Neutrophil (primary cell): Measurements from ENCODE around the gene HAGHL.

Source experiments
- H3K27ac ChIP-seq: fragments of 200-600 bp; sonication (generic); 2 replicates; pipeline ENCODE4 v1.5.1; 2016; ENCODE audit warnings: mild to moderate bottlenecking, moderate library complexity
- H3K27me3 ChIP-seq: fragments of 200-600 bp; sonication (generic); 2 replicates; pipeline ENCODE4 v1.6.0; 2016; ENCODE audit warnings: mild to moderate bottlenecking
- H3K36me3 ChIP-seq: fragments of 200-600 bp; sonication (generic); 2 replicates; pipeline ENCODE4 v1.5.1; 2017
- H3K4me1 ChIP-seq, 2 experiments: fragments of 200-600 bp in 1 of 2; sonication (generic) in 1 of 2; 1 replicate in 1 of 2; 2 replicates in 1 of 2; pipeline versions ENCODE4 v1.5.1 to v1.6.1; 2013 to 2016; ENCODE audit warnings: low read depth in 1 of 2, low read length in 1 of 2, mild to moderate bottlenecking in 1 of 2, moderate library complexity in 1 of 2; ENCODE audit not compliant: control insufficient read depth in 1 of 2, insufficient read depth in 1 of 2
- H3K4me3 ChIP-seq, 2 experiments: fragments of 200-600 bp in 1 of 2; sonication (generic) in 1 of 2; 1 replicate in 1 of 2; 2 replicates in 1 of 2; pipeline ENCODE4 v1.5.1; 2013 to 2016; ENCODE audit warnings: low read depth in 1 of 2, low read length in 1 of 2, mild to moderate bottlenecking in 1 of 2, moderate library complexity in 1 of 2
- H3K9me3 ChIP-seq: fragments of 200-600 bp; sonication (generic); 2 replicates; pipeline ENCODE4 v1.5.1; 2016
- TF ChIP-seq, protein P1 (sequence below): fragments of 200-600 bp; sonication (generic); IDR thresholded peaks from 2 replicates; pipeline ENCODE4 v1.5.1; 2016; ENCODE audit warnings: antibody characterized with exemption

The HAGHL gene

DNA sequence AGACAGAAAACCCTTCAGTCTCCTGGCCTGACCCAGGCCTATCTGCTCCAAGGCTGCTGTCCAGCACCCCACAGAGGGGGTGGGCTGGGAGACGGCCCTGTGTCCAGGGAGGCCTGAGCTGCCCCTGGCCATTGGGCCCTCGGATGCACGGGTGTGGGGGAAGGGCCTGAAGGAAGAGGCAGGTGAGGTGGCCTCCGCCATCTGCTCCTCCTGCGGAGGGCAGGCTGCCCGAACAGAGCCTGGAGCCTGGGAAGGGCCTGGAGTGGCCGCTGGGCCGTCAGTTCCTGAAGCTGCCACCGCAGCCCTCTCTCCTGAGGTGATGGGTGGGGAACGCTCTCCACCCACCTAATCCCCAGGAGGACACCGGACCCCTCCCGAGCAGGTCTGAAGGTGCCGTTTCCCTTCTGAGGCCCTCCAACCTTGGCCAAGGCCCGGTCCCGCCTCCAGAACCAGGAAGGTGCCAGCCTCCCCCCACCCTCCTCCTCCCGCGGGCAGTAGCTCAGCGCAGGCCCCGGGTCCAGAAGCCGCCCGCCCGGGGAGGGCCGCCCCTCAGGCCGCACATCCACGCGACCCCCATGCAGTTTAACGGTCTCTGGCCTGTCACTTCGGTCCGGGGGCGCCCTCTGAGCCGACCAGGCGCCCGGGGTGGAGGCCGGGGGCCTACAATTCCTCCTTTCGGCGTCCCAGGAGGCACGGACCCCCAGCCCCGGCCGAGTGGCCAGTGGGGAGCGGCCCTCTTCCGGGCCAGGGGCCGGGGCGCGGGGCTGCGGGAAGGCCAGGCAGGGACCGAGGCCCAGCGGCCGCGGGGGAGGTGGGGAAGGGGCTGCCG is 22.1 kb upstream of the HAGHL start:
- Histone ChIP-seq H3K36me3 (no peaks in the 10 kb centered on the region), H3K9me3 (no peaks in the 10 kb centered on the region), H3K4me3 (no peak overlapping the region), H3K27ac (no peak overlapping the region), H3K4me1 (no peaks in the 10 kb centered on the region), H3K27me3 (peaks cover 99% of the 10 kb centered on the region)
- TF ChIP-seq, protein P1, sequence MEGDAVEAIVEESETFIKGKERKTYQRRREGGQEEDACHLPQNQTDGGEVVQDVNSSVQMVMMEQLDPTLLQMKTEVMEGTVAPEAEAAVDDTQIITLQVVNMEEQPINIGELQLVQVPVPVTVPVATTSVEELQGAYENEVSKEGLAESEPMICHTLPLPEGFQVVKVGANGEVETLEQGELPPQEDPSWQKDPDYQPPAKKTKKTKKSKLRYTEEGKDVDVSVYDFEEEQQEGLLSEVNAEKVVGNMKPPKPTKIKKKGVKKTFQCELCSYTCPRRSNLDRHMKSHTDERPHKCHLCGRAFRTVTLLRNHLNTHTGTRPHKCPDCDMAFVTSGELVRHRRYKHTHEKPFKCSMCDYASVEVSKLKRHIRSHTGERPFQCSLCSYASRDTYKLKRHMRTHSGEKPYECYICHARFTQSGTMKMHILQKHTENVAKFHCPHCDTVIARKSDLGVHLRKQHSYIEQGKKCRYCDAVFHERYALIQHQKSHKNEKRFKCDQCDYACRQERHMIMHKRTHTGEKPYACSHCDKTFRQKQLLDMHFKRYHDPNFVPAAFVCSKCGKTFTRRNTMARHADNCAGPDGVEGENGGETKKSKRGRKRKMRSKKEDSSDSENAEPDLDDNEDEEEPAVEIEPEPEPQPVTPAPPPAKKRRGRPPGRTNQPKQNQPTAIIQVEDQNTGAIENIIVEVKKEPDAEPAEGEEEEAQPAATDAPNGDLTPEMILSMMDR: no peak

DNA sequence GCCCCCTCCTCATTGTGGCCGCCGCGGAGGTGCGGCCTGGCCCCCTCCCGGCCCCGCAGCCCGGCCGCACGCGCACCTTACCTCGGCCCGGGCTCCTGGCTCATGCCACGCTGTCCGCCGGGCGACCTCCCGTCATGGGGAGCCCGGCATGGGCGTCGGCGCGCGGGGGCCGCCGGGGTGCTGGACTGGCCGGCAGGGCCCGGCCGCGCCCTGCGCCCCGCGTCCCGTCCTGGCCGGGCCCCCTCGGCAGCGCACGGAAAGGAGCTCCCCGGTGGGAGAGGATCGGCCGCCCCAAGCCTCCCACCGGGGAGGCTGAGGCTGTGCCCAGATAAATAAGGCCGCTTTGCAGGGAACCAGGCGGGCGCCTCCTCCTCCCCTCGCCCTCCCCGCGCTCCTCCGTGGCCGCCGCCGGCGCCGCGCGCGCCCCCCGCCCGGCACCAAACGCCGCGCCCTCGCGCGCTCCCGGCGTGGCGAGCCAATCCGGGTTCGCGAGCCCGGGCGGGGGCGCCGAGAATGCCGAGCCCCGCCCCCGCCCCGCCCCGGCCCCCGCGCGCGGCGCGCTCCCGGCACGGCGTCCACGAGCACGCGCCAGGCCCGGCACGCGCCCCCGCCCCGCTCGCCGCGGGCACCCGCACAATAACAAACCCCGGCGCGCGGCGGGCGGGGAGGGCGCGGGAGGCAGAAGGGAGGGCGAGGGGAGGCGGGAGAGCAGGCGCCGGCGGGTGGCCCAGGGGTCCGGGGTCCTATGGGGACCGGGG is 21.3 kb upstream of the HAGHL start, which contains the start of gene FBXL16:
TSS of gene FBXL16 (minus strand) at position 371 of the 758 bp plus-strand sequence. CDS start 8,396 bp downstream, outside the sequence.
- Histone ChIP-seq H3K27ac (no peak within 1 kb of the TSS), H3K4me3 (no peak within 1 kb of the TSS), H3K4me1 (no peaks in the 10 kb centered on the region), H3K36me3 (no peaks in the 10 kb centered on the region), H3K9me3 (no peaks in the 10 kb centered on the region), H3K27me3 (peaks cover 99% of the 10 kb centered on the region)
- TF ChIP-seq, protein P1: no peak

DNA sequence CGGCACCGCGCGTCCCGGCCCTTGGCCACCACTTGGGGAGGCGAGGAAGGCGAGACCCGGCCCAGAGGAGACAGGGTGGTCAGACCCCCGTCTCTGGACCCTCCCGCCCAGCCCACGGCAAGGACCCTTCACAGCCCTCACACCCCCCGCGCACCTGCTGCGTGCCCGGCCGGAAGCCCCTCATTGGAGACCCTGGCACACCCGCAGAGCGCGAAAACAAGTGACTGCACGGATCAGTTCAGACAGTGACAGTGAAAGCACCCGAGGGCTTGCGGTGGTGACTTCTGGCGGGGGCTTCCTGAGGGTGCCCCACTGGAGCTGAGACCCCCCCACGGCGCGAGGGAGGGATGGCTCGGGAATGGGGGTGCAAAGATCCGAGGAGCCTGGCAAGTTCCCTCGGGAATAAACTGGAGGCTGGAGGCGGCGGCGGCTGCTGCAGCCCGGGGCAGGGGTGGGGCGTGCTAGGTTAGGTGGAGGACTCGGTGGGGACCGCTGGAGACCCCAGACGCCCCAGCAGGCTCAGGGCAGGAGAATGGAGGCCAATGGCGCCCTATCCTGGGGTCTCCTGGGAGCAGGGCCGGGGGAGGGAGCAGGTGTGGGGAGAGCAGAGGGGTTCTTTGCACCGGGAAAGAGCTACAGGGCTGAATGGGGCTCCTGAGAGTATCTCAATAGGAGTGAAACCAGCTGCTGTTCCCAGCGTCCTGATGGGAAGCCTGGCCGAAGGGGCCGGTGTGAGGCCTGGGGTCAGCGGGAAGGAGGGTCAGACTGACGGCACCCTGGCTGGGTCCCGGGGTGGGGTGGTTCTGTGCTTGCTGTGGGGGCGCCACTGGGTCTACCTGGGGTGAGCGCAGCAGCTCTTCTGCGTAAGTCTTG is 20.5 kb upstream of the HAGHL start:
- no peaks in the 10 kb centered on the region for H3K4me1 ChIP-seq
- no peaks in the 10 kb centered on the region for H3K36me3 ChIP-seq
- peaks cover 99% of the 10 kb centered on the region for H3K27me3 ChIP-seq
- no peak overlapping the region for H3K4me3 ChIP-seq
- no peaks in the 10 kb centered on the region for H3K9me3 ChIP-seq
- H3K27ac ChIP-seq: no peak overlapping the region
- TF ChIP-seq, protein P1: no peak

DNA sequence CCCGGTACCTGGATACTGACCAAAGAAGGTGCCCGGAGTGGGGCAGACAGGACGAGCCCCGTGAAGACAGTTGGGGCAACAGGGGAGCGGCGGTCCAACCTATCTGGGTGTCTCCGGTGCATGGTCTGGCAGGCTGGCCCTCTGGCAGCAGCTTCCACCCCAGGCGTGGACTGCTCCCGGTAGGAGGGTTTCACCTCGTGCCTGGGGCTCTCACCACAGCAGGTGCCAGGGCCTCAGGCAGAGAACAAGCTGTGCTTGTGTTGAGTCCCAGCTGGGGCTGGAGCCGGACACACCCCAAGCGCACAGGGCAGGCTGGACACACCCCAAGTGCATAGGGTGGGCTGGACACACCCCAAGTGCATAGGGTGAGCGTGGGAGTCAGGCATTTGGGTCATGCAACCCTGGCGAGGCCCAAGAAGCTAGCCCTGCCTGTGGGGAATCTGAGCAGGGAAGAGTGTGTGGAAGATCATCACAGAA is 19.8 kb upstream of the HAGHL start:
- Histone ChIP-seq H3K27me3 (peaks cover 99% of the 10 kb centered on the region), H3K27ac (no peak overlapping the region), H3K9me3 (no peaks in the 10 kb centered on the region), H3K36me3 (no peaks in the 10 kb centered on the region), H3K4me3 (no peak overlapping the region), H3K4me1 (no peaks in the 10 kb centered on the region)
- TF ChIP-seq, protein P1: no peak

DNA sequence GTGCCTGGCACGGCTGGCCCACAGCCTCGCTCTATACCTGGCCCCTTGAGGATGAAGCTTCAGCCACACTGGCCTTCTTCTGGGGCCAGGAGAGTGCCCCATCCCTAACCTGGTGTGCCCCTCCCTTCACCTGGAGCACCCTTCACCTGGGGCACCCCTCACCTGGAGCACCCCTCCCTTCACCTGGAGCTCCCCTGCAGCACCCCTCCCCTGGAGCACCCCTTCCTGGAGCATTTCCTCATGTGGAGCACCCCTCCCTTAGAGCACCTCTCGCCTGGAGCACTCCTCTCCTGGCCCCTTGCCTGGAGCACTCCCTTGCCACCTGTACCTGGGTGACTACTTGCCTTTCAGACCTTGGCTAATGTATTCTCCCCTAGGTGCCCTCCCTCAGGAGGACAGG is 18.9 kb upstream of the HAGHL start:
- H3K27me3 ChIP-seq: peaks cover 99% of the 10 kb centered on the region

More for the DNA sequence above, 18.9 kb upstream of the HAGHL start:
- H3K4me1 ChIP-seq: no peaks in the 10 kb centered on the region
- H3K9me3 ChIP-seq: no peaks in the 10 kb centered on the region
- no peak overlapping the region for H3K4me3 ChIP-seq
- TF ChIP-seq, protein P1: no peak
- no peak overlapping the region for H3K27ac ChIP-seq
- no peaks in the 10 kb centered on the region for H3K36me3 ChIP-seq
